GM20000 (cell line): ENCODE measurements around the gene ATP6V1E1.
"Not testable (repeated sequence)": the region's sequence is repeated elsewhere in the genome, so short reads cannot be mapped to it uniquely, and the experiment has no call there.

Experiments used
- DNase-seq: peaks from one replicate; pipeline ENCODE4 v3.0.0; 2012; ENCODE audit warnings: low spot score
- TF ChIP-seq, protein P1 (sequence below): IDR thresholded peaks from 2 replicates; pipeline ENCODE4 v1.5.1; 2012; ENCODE audit warnings: mild to moderate bottlenecking, control low read depth; ENCODE audit errors: extremely low read depth, missing control alignments

The ATP6V1E1 gene

GRCh38 chr22:17575151-17575550 is 53.4 kb downstream of the ATP6V1E1 start:
- TF ChIP-seq, protein P1, sequence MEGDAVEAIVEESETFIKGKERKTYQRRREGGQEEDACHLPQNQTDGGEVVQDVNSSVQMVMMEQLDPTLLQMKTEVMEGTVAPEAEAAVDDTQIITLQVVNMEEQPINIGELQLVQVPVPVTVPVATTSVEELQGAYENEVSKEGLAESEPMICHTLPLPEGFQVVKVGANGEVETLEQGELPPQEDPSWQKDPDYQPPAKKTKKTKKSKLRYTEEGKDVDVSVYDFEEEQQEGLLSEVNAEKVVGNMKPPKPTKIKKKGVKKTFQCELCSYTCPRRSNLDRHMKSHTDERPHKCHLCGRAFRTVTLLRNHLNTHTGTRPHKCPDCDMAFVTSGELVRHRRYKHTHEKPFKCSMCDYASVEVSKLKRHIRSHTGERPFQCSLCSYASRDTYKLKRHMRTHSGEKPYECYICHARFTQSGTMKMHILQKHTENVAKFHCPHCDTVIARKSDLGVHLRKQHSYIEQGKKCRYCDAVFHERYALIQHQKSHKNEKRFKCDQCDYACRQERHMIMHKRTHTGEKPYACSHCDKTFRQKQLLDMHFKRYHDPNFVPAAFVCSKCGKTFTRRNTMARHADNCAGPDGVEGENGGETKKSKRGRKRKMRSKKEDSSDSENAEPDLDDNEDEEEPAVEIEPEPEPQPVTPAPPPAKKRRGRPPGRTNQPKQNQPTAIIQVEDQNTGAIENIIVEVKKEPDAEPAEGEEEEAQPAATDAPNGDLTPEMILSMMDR, result no peak
- no peak for DNase-seq

- TF ChIP-seq, protein P1, result no peak
- DNase-seq, result no peak
These were observed 57.5 kb downstream of the ATP6V1E1 start for GRCh38 chr22:17570851-17571631.

DNA sequence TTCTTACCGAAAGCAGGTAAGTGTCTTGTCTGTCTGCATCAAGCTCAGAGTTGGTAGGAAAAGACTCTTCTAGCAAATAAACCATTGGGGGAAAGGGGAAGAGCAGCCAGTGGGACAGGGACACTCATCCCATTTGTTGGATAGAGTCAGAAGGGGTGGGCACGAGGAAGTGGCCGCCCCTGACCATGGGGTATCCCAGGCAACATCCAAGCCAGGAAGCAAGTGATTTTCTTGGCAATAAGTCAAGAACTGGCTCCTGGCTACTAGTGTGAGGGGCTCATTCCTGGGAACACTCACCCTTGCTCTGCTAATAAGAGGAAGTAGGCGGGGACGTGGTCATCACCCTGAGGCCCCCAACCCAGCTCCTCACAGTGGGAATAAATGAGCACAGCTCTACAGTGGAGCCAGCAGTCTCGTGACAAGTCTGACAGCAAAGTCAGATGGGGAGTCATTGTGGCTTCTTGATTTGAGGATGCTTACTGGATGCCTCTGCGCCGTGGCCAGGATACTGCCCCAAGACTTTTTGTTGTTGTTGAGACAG is 58.5 kb downstream of the ATP6V1E1 start:
- TF ChIP-seq, protein P1, result no peak
- no peak for DNase-seq

- DNase-seq, result no peak
- TF ChIP-seq, protein P1, result no peak
These were observed 61.8 kb downstream of the ATP6V1E1 start for GRCh38 chr22:17566776-17567175.

DNA sequence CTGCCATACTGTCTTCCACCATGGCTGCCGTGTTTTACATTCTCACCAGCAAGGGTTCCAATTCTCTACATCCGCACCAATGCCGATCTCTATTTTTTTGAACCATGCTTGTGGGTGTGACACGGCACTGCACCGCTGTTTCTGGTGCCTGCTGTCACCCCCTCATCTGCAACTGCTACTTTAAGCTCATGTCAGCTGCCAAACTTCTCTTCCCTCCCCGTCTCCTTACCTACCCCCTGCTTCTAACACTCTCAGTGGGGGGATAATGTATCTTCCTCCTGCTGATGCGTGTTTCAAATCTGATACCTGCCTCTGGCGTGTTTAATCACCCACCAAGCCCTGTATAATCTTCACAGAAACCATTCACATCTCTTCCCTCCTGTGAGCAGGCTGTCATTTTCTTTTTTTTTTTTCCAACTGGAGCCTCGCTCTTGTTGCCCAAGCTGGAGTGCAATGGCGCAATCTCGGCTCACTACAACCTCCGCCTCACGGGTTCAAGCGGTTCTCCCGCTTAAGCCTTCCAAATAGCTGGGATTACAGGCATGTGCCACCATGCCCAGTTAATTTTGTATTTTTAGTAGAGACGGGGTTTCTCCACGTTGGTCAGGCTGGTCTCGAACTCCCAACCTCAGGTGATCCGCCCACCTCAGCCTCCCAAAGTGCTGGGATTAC is 62.4 kb downstream of the ATP6V1E1 start:
- DNase-seq, result not testable (repeated sequence)

- no peak for DNase-seq
- TF ChIP-seq, protein P1, result no peak
These were observed 64.6 kb downstream of the ATP6V1E1 start for GRCh38 chr22:17563936-17564391.

- TF ChIP-seq, protein P1, result no peak
- no peak for DNase-seq
These were observed 65.4 kb downstream of the ATP6V1E1 start, which contains the start of gene SLC25A18 for GRCh38 chr22:17562906-17563870. SLC25A18 (plus strand) TSS chr22:17563498; CDS start chr22:17579945, 16,447 bp downstream.
